IMR-90 (cell line): ENCODE data around the gene PRKCG. TPM values are rescaled to one million over a fixed set of nuclear protein-coding genes. Genes with fewer than 3 reads are reported as not detected.

ENCODE experiments used
- BHLHE40 ChIP-seq: fragments of 150-350 bp; IDR thresholded peaks from 2 replicates; pipeline ENCODE4 v1.6.1; 2016; ENCODE audit warnings: mild to moderate bottlenecking, low read depth, low read length
- MAFK ChIP-seq: IDR thresholded peaks from 2 replicates; pipeline ENCODE4 v1.6.1; 2012; ENCODE audit warnings: low read depth, low read length, improper control_type of control experiment
- MAZ ChIP-seq: IDR thresholded peaks from 2 replicates; pipeline ENCODE4 v1.6.1; 2012; ENCODE audit warnings: low read depth, mild to moderate bottlenecking, low read length, improper control_type of control experiment, moderate library complexity, borderline replicate concordance
- NFE2L2 ChIP-seq: fragments of 150-350 bp; IDR thresholded peaks from 2 replicates; pipeline ENCODE4 v1.6.1; 2016; ENCODE audit warnings: low read depth, mild to moderate bottlenecking, low read length
- RAD21 ChIP-seq: IDR thresholded peaks from 2 replicates; pipeline ENCODE4 v1.6.1; 2012; ENCODE audit warnings: low read length, improper control_type of control experiment
- RFX5 ChIP-seq: IDR thresholded peaks from 2 replicates; pipeline ENCODE4 v1.8.0; 2012; ENCODE audit warnings: low read depth, mild to moderate bottlenecking, low read length, moderate library complexity
- polyA plus RNA-seq, 3 experiments: library from polyadenylated mRNA; depleted of rRNA; stranded (reverse); fragments of >200 nt; gene quantifications; 2 replicates each; pipeline ENCODE4 v1.2.3, GENCODE V29; 2012; ENCODE audit warnings: low replicate concordance in 1 of 3
- total RNA-seq: library from RNA; depleted of rRNA; stranded (reverse); fragments of >200 nt; gene quantifications from 2 replicates; pipeline ENCODE4 v1.2.3, GENCODE V29; 2012

PRKCG gene
- total and polyA plus RNA-seq, 2 of the 4 experiments (the other 2 are of a cell fraction), result not detected

DNA sequence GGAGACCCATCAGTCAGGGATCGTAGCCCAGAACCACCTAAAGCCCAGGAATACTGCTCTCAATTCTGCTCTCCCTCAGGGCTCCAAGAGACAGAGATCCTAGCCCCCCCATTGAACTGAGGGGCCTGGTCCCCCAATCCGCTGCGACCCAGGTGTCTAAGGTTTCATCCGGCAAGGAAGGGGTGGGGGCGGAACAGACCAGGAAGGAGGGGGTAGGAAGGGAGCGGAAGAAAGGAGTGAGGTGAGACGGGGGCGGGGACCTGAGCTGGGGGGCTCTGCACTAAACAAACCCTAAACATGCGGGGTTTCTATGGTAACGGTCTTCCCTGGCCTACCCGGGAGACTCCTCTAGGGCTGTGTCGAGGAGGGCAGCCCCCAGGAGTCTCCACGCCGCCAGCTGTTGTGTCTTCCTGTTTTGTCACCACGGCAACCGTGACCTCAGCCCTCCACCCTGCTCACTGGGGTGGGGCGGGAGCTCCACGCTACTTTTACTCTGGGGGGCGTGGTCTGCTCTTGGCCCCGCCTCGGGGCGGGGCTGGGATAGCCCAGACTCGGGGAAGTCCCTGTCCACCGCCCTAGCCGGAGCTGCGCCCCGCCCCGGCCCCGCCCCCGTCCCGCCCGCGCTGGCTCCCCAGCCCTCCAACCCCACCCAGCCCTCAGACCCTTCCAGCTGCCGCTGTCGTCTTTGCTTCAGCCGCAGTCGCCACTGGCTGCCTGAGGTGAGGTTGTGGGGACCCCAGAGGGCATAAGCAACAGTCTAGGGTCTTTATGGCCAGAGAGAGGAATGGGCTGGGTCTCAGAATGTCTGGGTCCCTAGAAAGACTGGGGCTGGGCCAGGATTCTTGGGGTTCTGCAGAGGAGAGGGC lies 14.5 kb upstream of the PRKCG start, which contains the start of gene MYADM (continued):
- peak; percentile 97 for TF ChIP-seq MAZ
- no peak for TF ChIP-seq RAD21
- TF ChIP-seq RFX5, result no peak
- no peak for TF ChIP-seq NFE2L2
- TF ChIP-seq MAFK, result no peak
- TF ChIP-seq BHLHE40, result no peak
